GM18502 (cell line): ENCODE data around the gene KIN.
A peak's percentile ranks its signal among the peaks of the same experiment; 100 is the strongest.
"Not testable (repeated sequence)": the region's sequence is repeated elsewhere in the genome, so short reads cannot be mapped to it uniquely, and the experiment has no call there.

Experiments
- ATAC-seq: cut with Tn5 transposase; IDR thresholded peaks from one replicate; pipeline ENCODE4 v1.9.1; 2021; ENCODE audit warnings: mild to moderate bottlenecking; ENCODE audit not compliant: unreplicated experiment, poor library complexity

Gene KIN, protein sequence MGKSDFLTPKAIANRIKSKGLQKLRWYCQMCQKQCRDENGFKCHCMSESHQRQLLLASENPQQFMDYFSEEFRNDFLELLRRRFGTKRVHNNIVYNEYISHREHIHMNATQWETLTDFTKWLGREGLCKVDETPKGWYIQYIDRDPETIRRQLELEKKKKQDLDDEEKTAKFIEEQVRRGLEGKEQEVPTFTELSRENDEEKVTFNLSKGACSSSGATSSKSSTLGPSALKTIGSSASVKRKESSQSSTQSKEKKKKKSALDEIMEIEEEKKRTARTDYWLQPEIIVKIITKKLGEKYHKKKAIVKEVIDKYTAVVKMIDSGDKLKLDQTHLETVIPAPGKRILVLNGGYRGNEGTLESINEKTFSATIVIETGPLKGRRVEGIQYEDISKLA

DNA sequence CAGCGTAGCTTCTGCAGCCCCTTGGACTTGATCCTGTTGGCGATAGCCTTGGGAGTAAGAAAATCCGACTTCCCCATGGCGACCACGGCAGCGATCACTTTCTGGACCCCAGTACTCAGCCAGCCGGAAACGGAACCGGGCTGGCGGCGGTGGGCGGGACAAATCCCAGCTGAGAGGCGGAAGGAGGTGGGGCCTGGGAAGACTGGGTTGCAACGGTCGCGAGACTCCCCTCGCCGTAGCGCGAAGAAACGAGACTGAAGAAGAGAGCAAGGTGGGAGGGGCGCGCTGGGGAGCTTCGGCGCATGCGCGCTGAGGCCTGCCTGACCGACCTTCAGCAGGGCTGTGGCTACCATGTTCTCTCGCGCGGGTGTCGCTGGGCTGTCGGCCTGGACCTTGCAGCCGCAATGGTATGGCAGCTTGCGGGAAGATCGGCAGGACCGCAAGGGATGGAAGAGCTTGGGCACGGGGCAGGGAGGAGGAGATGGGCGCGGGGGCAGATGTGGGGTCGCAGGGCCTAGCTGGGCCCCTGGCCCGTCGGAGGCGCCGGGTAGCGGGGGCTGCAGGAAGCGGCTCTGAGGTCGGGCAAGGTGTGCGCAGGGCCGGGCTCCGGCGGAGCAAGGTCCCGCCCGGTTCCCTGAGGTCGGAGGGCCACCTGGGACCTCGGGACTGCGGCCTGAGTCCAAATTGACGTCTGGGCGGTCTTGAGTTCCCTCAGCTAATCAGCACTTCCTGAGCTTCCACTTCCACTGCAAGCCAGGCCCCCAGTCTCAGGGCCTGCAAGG is at the start of gene KIN, which contains the start of gene ATP5F1C:
Gene KIN (minus strand): TSS at position 137 of the 782 bp plus-strand sequence. CDS start 60 bp downstream, at position 77.
Gene ATP5F1C (plus strand): TSS at position 321 of the 782 bp plus-strand sequence. CDS start 31 bp downstream, at position 352.
- ATAC-seq = peak; percentile 93

DNA sequence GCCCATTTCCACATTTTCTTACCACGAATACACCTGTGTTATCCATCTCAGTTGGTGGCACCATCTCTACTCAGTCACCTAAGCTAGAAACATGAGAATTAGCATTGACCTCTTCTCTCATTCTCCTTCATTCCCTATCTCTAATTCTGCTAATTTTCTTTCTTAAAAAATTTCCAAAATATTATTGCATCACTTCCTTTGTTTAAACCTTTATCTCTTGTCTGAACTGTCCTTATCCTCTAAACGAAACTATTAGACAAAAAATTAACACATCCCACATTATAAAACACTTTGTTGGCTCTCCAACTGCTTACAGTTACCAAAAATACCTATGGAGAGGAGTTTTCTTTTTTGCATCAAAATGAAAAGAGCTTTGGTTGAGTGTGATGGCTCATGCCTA is 48.8 kb upstream of the KIN start:
- ATAC-seq = no peak

DNA sequence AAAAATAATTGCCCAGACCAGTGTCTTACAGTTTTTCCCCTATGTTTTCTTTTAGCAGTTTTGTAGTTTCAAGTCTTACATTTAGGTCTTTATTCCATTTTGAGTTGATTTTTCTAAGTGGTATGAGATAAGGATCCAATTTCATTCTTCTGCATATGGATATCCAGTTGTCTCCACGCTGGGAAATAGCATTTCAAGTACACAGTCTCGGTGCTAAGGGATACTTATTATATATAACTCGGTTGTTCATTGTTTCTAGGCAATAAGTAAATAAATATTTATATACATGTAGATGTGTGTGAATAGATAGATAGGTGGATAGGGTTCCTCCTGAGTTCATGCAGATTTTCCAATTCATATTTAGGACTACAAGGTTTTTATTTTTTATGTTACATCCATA is 46.5 kb upstream of the KIN start:
- ATAC-seq = no peak

DNA sequence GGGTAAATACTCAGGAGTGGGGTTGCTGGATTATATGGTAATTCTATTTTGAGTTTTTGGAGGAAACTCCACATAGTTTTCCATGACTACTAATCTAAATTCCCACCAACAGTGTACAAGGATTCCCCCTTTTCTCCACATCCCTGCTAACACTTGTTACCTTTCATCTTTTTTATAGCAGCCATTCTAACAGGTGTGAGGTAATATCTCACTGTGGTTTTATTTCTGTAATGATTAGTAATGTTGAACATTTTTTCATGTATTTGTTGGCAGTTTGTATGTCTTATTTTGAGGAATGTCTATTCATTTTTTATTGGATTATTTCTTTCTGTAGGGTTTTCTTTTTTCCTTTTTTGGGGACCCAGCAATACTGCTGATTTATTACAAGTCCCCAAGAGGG is 45.4 kb upstream of the KIN start:
- ATAC-seq = no peak

GRCh38 chr10:7832060-7832459 is 44.3 kb upstream of the KIN start:
- no peak for ATAC-seq

DNA sequence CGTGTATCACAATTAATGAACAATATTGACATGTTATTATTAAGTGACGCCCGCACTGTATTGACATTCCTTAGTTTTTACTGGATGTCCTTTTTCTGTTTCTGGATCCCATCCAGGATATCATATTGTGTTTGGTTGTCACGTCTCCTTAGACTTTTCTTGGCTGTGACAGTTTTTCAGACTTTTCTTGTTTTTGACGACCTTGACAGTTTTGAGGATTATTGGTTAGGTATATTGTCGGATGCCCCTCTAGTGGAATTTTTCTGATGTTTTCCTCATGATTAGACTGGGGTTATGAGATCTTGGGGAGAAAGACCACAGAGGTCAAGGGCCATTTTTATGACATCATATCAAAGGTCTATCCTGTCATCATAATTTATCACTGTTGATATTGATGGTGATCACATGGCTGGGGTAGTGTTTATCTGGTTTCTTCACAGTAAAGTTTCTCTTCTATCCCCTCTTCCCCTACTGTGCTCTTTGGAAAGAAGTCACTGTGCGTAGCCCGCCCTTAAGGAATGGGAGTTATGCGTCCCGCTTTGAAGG is 41.6 kb upstream of the KIN start:
- no peak for ATAC-seq

DNA sequence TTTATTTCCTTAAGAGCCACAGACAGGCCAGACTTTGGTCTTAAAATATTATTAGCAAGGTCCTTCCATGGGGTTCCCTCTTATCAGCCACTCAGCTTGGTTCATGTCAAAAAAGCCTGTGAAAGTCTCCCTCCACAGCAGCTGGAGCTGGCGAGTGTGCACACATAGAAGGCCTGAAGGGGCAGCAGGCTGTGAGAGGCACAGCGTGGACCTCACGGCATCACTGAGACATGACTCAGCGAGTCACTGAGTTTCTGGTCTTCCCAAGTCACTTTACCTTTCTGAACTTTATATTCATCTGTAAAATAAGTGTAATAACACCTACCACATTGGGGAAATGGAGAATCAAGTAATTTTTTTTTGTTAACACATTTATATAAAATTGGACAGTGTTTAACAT is 39.2 kb upstream of the KIN start:
- no peak for ATAC-seq

DNA sequence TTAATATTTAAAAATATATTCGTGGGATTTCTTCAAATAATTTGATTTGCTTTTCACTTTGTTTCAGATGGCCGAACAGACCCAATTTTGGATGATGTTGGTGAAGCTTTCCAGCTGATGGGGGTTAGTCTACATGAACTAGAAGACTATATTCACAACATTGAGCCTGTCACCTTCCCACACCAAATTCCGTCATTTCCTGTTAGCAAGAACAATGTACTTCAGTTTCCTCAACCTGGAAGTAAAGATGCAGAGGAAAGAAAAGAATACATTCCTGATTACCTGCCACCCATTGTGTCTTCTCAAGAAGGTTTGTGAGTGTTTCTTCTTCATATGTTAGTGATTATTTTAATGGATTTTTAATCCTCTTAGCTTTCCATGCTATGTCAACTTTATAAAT is 36.5 kb upstream of the KIN start:
- no peak for ATAC-seq

- peak; percentile 49 for ATAC-seq
Observed at GRCh38 chr10:7819121-7819460, 31.3 kb upstream of the KIN start.

DNA sequence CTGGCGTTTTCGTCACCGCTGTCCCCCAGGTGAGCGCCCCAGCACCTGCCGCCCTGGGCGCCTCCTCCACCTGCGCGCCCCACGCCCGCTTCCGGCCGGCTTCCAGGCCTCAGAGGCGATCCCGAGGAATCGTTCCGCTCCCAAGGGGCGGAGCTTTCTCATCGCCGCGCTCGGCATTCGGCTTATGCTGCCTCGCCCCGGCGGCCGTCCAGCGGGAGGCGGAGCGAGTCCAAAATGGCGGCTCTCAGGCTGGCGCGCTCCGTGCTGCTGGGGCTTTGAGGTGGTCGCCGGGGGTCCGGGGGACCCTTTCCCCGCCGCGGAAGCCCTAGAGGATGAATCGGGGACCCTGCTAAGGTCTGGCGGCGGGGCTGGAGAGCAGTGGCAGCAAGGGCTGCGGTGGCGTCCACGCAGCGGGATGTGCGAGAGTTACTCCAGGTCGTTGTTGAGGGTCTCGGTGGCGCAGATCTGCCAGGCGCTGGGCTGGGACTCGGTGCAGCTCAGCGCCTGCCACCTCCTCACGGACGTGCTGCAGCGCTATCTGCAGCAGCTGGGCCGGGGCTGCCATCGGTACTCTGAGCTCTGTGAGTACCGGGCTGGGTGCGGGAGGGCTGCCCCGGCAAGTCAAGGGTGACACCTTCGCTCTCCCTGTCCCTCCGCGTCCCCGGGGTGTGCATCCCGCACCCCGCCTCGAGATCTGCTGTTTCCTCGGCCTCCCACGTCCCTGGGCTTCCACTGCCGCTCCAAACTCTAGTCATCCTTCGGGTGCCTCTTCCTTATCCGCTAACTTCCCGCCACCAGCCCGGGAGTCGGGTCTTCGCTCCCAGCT is 30.7 kb upstream of the KIN start, which contains the start of gene TAF3:
Gene TAF3 (plus strand): TSS at position 211 of the 826 bp plus-strand sequence. CDS start 205 bp downstream, at position 416.
- ATAC-seq = peak; percentile 91

DNA sequence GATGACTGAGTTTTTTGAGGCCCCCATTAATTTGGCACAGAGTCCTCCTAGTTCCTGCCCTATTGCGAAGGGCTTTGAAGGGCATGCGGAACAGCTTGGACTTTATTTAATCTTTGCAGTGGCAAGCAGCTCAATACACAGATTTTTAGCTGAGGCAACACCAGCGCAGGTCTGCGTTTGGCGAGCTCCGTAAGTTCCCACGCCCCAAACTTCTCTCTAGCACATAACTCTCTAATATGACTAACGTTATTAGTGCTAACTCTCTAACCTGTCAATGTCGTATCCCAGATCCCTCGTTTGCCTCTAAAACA is 30.1 kb upstream of the KIN start:
- ATAC-seq = peak; percentile 21

- no peak for ATAC-seq
Observed at GRCh38 chr10:7817576-7817975, 29.8 kb upstream of the KIN start.

GRCh38 chr10:7813481-7813880 is 25.7 kb upstream of the KIN start:
- ATAC-seq = no peak

DNA sequence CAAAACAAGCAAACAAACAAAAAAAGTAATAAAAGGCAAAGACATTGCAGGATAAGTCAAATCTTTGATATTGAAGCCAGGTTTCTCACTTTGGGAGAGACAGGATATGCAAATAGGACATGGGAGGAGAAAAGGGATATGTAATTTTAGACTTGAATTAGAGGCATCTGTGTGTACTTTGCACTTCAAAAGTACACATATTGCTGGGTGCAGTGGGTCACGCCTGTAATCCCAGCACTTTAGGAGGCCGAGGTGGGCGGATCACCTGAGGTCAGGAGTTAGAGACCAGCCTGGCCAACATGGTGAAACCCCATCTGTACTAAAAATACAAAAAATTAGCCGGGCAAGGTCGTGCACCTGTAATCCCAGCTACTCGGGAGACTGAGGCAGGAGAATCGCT is 23.9 kb upstream of the KIN start:
- ATAC-seq = not testable (repeated sequence)

GRCh38 chr10:7811000-7811399 is 23.2 kb upstream of the KIN start:
- ATAC-seq = no peak

DNA sequence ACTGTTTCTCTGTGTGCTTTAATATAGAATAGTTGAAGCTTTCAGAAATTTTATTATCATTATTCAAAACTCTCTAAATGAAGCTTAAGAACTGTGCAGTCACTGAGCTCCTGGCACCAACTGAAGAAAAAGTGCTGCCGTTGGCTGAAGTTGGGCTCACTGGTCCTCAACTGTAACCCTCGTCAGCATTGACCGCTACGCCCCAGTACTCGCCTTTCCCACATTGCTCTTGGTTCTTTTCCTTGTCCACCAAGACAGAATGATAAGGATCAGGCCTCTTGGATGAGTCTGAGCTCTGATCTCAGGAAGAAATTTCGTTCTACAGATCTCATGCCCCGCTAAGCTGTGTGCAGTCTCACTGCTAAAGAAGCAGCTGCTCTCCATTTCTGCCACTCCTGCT is 22.6 kb upstream of the KIN start:
- ATAC-seq = no peak

- ATAC-seq = no peak
Observed at GRCh38 chr10:7808686-7809267, 21.0 kb upstream of the KIN start.

DNA sequence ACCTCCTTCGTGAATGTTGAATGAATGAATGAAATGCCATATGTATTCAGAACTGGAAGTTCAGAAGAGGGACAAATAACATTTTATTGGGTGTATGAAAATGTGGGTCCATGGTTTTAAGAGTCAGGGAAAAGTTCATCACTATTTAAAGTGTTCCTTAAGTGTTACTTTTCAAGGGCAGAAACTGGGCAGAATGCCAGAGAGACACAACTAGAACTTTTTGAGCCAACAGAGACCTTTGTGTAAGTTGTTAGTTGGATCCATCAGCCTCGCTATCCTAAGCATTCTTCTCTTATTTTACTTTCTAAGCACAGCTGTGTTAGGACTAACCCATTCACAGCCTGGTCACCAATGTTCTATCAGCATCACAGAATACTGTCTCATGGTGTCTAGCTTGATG is 16.9 kb upstream of the KIN start:
- no peak for ATAC-seq

GRCh38 chr10:7804216-7804615 is 16.4 kb upstream of the KIN start:
- ATAC-seq = no peak

DNA sequence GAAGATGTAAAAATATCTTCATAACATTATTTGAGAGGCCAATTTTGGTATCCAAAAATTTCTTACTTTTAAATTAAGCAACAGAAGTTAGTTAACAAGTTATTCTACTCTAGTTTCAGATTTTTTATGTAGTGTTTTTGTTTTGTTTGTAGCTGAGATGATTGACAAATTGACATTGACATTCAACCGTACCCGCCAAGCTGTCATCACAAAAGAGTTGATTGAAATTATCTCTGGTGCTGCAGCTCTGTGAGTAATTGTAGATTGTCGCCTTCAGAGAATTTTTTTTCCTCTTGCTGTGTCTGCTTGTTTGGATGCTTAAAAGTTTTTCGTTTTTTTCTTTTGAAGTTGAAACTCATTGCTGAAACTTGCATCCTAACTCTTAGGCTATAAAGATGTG is 14.8 kb upstream of the KIN start:
- no peak for ATAC-seq
